Stimulated activated CD8-positive, alpha-beta memory T cell treated with anti-CD3 and anti-CD28 coated beads, Interleukin-12 subunit alpha, Interleukin-12 subunit beta, amount 100 ng/mL, for 4 hours (primary cell): ENCODE measurements around the gene TESMIN.

ENCODE experiments used
- DNase-seq: peaks from one replicate; pipeline ENCODE4 v3.0.0-alpha.2; 2020; ENCODE audit warnings: low read depth

TESMIN gene

GRCh38 chr11:68761801-68762200 is 10.5 kb upstream of the TESMIN start:
- no peak for DNase-seq

- DNase-seq = no peak
Measured at GRCh38 chr11:68759991-68760390, 8.7 kb upstream of the TESMIN start.

GRCh38 chr11:68757711-68758110 is 6.4 kb upstream of the TESMIN start:
- DNase-seq = no peak

- DNase-seq = no peak
Measured at GRCh38 chr11:68756171-68756766, 4.9 kb upstream of the TESMIN start.

- no peak for DNase-seq
Measured at GRCh38 chr11:68753300-68753699, 2.0 kb upstream of the TESMIN start.

GRCh38 chr11:68751004-68751325 is 355 bp downstream of the TESMIN start:
- DNase-seq = no peak

- DNase-seq = no peak
Measured at GRCh38 chr11:68750195-68751003, 921 bp downstream of the TESMIN start.

- no peak for DNase-seq
Measured at GRCh38 chr11:68749229-68750123, 1.8 kb downstream of the TESMIN start.

GRCh38 chr11:68748061-68748460 is 3.3 kb downstream of the TESMIN start:
- no peak for DNase-seq

GRCh38 chr11:68743539-68743938 is 7.8 kb downstream of the TESMIN start:
- no peak for DNase-seq

GRCh38 chr11:68741463-68741862 is 9.9 kb downstream of the TESMIN start:
- DNase-seq = no peak

GRCh38 chr11:68735646-68736045 is 15.7 kb downstream of the TESMIN start:
- no peak for DNase-seq

GRCh38 chr11:68735125-68735524 is 16.2 kb downstream of the TESMIN start:
- no peak for DNase-seq

GRCh38 chr11:68734111-68734510 is 17.2 kb downstream of the TESMIN start:
- DNase-seq = no peak

GRCh38 chr11:68727783-68728182 is 23.5 kb downstream of the TESMIN start:
- DNase-seq = no peak

- no peak for DNase-seq
Measured at GRCh38 chr11:68724293-68724692, 27.0 kb downstream of the TESMIN start.

GRCh38 chr11:68722143-68722542 is 29.2 kb downstream of the TESMIN start:
- DNase-seq = no peak

- DNase-seq = no peak
Measured at GRCh38 chr11:68721075-68721474, 30.2 kb downstream of the TESMIN start.

- no peak for DNase-seq
Measured at GRCh38 chr11:68715456-68716122, 35.7 kb downstream of the TESMIN start.

- no peak for DNase-seq
Measured at GRCh38 chr11:68714060-68714856, 37.1 kb downstream of the TESMIN start.

- DNase-seq = no peak
Measured at GRCh38 chr11:68711114-68711513, 40.2 kb downstream of the TESMIN start.

GRCh38 chr11:68710409-68710808 is 40.9 kb downstream of the TESMIN start:
- DNase-seq = no peak
